HEK293T (cell line): ENCODE data around the gene HMGXB4.

Source experiments
- CTCF ChIA-PET: fragments of 350-600 bp; formaldehyde crosslinking; extraction: SDS; loops from one replicate; lab custom pipeline; 2021; ENCODE audit warnings: antibody characterized with exemption, inconsistent platforms; lab: Yijun Ruan, JAX
- POLR2A ChIA-PET: fragments of 350-600 bp; formaldehyde crosslinking; extraction: SDS; loops from one replicate; lab custom pipeline; 2020; ENCODE audit warnings: antibody characterized with exemption, inconsistent platforms; lab: Yijun Ruan, JAX
- DNase-seq: peaks from one replicate; pipeline ENCODE4 v3.0.0; 2012; ENCODE audit warnings: mixed read lengths; ENCODE audit errors: extremely low spot score
- ARNT ChIP-seq: fragments of 450-650 bp; IDR thresholded peaks from 2 replicates; pipeline ENCODE4 v1.6.1; 2017; ENCODE audit warnings: mild to moderate bottlenecking
- BHLHE40 ChIP-seq: fragments of 450-650 bp; IDR thresholded peaks from 2 replicates; pipeline ENCODE4 v1.6.1; 2016; ENCODE audit warnings: mild to moderate bottlenecking, moderate library complexity, borderline replicate concordance
- CTBP1 ChIP-seq: fragments of 450-650 bp; IDR thresholded peaks from 2 replicates; pipeline ENCODE4 v1.6.1; 2016; ENCODE audit warnings: borderline replicate concordance
- ELF4 ChIP-seq: fragments of 450-650 bp; IDR thresholded peaks from 2 replicates; pipeline ENCODE4 v1.6.1; 2017; ENCODE audit warnings: antibody characterized with exemption
- FOXA1 ChIP-seq: fragments of 450-650 bp; IDR thresholded peaks from 2 replicates; pipeline ENCODE4 v1.6.1; 2016; ENCODE audit warnings: mild to moderate bottlenecking
- FOXK2 ChIP-seq: fragments of 450-650 bp; IDR thresholded peaks from 2 replicates; pipeline ENCODE4 v1.6.1; 2016; ENCODE audit warnings: mild to moderate bottlenecking
- FOXM1 ChIP-seq: fragments of 450-650 bp; IDR thresholded peaks from 2 replicates; pipeline ENCODE4 v1.6.1; 2017; ENCODE audit warnings: mild to moderate bottlenecking, borderline replicate concordance
- HDGF ChIP-seq: fragments of 450-650 bp; IDR thresholded peaks from 2 replicates; pipeline ENCODE4 v1.6.1; 2017; ENCODE audit warnings: antibody characterized with exemption, borderline replicate concordance
- L3MBTL2 ChIP-seq: fragments of 450-650 bp; conservative IDR thresholded peaks from 2 replicates; pipeline ENCODE4 v1.6.1; 2016; ENCODE audit warnings: mild to moderate bottlenecking
- LEF1 ChIP-seq: fragments of 450-650 bp; IDR thresholded peaks from 2 replicates; pipeline ENCODE4 v1.6.1; 2017; ENCODE audit warnings: mild to moderate bottlenecking, borderline replicate concordance
- NFRKB ChIP-seq: fragments of 450-650 bp; IDR thresholded peaks from 2 replicates; pipeline ENCODE4 v1.6.1; 2016; ENCODE audit warnings: mild to moderate bottlenecking, moderate library complexity
- SP1 ChIP-seq: fragments of 450-650 bp; IDR thresholded peaks from 2 replicates; pipeline ENCODE4 v1.6.1; 2017
- SUZ12 ChIP-seq: fragments of 450-650 bp; IDR thresholded peaks from 2 replicates; pipeline ENCODE4 v1.6.1; 2016; ENCODE audit warnings: mild to moderate bottlenecking
- TARDBP ChIP-seq: fragments of 450-650 bp; IDR thresholded peaks from 2 replicates; pipeline ENCODE4 v1.6.1; 2016
- ZNF384 ChIP-seq: fragments of 450-650 bp; IDR thresholded peaks from 2 replicates; pipeline ENCODE4 v1.6.1; 2016
- TF ChIP-seq, protein P1 (sequence below): fragments of 450-650 bp; IDR thresholded peaks from 2 replicates; pipeline ENCODE4 v1.6.1; 2016

HMGXB4 gene

DNA sequence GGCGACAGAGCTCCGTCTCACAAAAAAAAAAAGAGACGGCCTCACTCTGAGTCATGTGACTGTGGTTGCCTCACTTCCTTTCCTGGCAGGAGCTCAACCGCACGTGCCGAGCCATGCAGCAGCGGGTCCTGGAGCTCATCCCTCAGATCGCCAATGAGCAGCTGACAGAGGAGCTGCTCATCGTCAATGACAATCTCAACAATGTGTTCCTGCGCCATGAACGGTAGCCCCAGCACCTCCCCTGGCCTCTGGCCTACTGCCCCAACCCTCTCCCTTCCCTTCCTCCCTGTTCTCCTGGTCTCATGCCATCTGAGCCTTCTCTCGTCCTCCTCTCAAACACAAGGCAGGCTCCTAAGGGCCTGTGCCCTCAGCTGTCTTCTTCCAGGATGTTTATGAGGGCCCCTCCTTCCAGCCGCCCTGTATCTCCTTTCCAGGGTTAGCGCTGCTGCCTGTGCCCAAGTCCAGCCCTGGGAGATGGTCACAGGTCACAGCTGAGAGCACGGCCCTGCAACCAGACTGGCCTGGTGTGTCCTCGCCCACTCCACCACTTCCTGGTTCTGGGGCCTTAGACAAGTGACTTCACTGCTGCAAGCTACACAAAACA lies 73.1 kb downstream of the HMGXB4 start:
- ChIA-PET POLR2A (no interaction called here), CTCF (no interaction called here)
- no peak for TF ChIP-seq HDGF
- no peak for TF ChIP-seq SUZ12
- TF ChIP-seq SP1: no peak
- TF ChIP-seq NFRKB: no peak
- TF ChIP-seq, protein P1, sequence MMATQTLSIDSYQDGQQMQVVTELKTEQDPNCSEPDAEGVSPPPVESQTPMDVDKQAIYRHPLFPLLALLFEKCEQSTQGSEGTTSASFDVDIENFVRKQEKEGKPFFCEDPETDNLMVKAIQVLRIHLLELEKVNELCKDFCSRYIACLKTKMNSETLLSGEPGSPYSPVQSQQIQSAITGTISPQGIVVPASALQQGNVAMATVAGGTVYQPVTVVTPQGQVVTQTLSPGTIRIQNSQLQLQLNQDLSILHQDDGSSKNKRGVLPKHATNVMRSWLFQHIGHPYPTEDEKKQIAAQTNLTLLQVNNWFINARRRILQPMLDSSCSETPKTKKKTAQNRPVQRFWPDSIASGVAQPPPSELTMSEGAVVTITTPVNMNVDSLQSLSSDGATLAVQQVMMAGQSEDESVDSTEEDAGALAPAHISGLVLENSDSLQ: no peak
- no peak for TF ChIP-seq L3MBTL2
- TF ChIP-seq BHLHE40: no peak
- TF ChIP-seq LEF1: no peak
- TF ChIP-seq ARNT: no peak
- no peak for TF ChIP-seq FOXK2
- TF ChIP-seq CTBP1: no peak
- no peak for DNase-seq

DNA sequence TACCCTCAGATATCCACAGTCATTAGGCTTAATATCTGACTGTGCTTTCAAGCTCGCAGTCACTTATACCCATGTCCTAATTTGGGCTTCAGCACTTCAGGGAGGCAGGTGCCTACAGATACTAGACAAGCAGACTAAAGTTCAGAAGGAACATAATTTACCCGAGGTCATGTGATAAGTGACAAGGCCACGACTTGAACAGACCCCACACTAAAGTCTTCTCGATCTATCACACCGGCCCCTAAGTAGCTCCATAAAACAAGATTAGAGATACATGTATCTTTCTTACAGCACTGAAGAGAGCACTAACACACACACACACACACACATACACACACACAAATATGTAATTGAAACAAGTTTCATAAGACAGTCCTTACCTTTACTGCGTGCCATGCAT lies 75.0 kb downstream of the HMGXB4 start:
- CTCF ChIA-PET: no interaction called here
- TF ChIP-seq LEF1 (no peak), FOXA1 (no peak), SUZ12 (no peak), CTBP1 (no peak), HDGF (no peak), FOXK2 (no peak), NFRKB (no peak), L3MBTL2 (no peak), ZNF384 (no peak), FOXM1 (no peak), BHLHE40 (no peak), ELF4 (no peak), SP1 (no peak), ARNT (no peak), TARDBP (no peak)
- TF ChIP-seq, protein P1: no peak
- POLR2A ChIA-PET: no interaction called here
- no peak for DNase-seq

DNA sequence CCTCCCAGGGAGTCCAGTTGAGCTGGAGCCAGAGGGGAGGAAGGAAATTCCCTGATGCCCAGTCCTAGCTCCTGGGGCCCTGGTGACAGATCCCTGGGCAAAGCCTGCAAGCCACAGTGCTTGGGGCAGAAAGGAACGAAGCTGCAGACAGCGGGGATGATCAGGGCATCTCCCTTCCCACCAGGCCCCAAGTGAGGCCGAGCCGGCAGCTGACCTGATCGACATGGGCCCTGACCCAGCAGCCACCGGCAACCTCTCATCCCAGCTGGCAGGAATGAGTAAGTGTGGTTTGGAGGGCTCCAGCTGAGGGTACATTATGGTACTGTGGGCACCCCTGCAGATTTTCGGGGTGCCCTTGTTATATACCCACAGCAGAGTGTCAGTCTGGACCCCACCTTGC lies 75.9 kb downstream of the HMGXB4 start:
- POLR2A ChIA-PET: no interaction called here
- TF ChIP-seq FOXK2: no peak
- no peak for TF ChIP-seq LEF1
- CTCF ChIA-PET: no interaction called here
- DNase-seq: no peak

DNA sequence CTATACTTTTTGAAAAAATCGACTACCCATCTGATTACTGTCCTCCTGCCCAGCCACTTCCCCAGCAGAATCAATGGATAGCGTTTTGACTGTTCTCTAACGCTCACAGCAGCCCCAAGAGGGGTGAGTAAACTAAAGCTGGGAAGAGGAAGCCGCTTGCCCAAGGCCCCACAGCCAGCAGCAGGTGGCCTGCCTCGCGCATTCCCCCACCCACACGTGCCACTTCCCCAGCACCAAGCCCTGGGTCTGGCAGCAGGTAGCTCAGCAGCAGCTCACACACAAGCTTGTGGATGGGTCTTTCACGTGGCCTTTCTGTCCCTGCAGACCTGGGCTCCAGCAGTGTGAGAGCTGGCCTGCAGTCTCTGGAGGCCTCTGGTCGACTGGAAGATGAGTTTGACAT lies 76.7 kb downstream of the HMGXB4 start:
- DNase-seq: no peak
- TF ChIP-seq ARNT (no peak), FOXM1 (no peak), ELF4 (no peak), SP1 (no peak), TARDBP (no peak), FOXA1 (no peak), SUZ12 (no peak), ZNF384 (no peak), LEF1 (no peak), HDGF (no peak), CTBP1 (no peak), L3MBTL2 (no peak), FOXK2 (no peak), BHLHE40 (no peak), NFRKB (no peak)
- TF ChIP-seq, protein P1: no peak
- ChIA-PET POLR2A (interaction anchor here (1.2 kb wide), 1 partner anchor 34 kb away, joined by 3 read pairs; the partner anchor contains the start of gene TOM1), CTCF (no interaction called here)

DNA sequence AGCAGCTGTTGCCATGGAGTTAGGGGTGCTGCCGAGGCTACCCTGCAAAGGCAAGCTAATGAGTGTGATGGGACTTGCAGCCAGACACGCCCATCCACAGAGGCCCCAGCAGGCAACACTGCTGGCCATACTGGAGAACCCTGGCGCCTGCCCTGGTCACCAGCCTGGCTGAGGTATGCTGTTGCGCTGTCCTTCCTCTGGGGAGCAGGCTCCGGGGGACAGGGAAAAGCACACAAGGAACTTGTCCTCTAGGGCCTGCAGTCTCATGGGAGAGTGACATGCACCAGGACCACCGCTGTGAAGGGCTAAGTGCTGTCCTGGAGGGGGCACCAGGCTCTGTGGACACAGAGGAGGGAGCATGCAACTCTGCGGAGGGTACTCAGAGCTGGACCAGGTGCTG lies 78.2 kb downstream of the HMGXB4 start:
- CTCF ChIA-PET: no interaction called here
- no peak for DNase-seq
- POLR2A ChIA-PET: no interaction called here
- TF ChIP-seq TARDBP (no peak), FOXA1 (no peak), ARNT (no peak), ELF4 (no peak), SP1 (no peak), FOXM1 (no peak), LEF1 (no peak), ZNF384 (no peak), HDGF (no peak), FOXK2 (no peak), CTBP1 (no peak), BHLHE40 (no peak), NFRKB (no peak), SUZ12 (no peak), L3MBTL2 (no peak)
- TF ChIP-seq, protein P1: no peak
